HG02610 (cell line): Measurements from ENCODE around the gene B4GALNT2.
"Not testable (repeated sequence)": the region's sequence is repeated elsewhere in the genome, so short reads cannot be mapped to it uniquely, and the experiment has no call there.

Source experiments
- ATAC-seq: cut with Tn5 transposase; IDR thresholded peaks from one replicate; pipeline ENCODE4 v1.9.1; 2021; ENCODE audit warnings: mild to moderate bottlenecking, moderate library complexity; ENCODE audit not compliant: unreplicated experiment

B4GALNT2 gene, protein sequence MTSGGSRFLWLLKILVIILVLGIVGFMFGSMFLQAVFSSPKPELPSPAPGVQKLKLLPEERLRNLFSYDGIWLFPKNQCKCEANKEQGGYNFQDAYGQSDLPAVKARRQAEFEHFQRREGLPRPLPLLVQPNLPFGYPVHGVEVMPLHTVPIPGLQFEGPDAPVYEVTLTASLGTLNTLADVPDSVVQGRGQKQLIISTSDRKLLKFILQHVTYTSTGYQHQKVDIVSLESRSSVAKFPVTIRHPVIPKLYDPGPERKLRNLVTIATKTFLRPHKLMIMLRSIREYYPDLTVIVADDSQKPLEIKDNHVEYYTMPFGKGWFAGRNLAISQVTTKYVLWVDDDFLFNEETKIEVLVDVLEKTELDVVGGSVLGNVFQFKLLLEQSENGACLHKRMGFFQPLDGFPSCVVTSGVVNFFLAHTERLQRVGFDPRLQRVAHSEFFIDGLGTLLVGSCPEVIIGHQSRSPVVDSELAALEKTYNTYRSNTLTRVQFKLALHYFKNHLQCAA

GRCh38 chr17:49132699-49133364, at the start of gene B4GALNT2:
Gene B4GALNT2, plus strand, starts transcription at chr17:49132769. Its CDS starts 24 bp downstream, at chr17:49132793.
- ATAC-seq: no peak

DNA sequence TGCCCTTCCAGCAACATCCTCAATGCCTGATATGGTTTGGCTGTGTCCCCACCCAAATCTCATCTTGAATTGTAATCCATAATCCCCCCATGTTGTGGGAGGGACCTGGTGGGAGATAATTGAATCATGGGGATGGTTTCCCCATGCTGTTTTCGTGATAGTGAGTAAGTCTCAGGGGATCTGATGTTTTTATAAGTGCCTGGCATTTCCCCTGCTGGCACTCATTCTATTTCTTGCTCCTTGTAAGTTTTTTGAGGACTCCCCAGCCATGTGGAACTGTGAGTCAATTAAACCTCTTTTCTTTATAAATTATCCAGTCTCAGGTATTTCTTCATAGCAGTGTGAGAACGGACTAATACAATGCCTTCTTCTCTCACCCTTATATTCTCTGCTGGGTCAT, 47.5 kb upstream of the B4GALNT2 start:
- ATAC-seq: not testable (repeated sequence)

DNA sequence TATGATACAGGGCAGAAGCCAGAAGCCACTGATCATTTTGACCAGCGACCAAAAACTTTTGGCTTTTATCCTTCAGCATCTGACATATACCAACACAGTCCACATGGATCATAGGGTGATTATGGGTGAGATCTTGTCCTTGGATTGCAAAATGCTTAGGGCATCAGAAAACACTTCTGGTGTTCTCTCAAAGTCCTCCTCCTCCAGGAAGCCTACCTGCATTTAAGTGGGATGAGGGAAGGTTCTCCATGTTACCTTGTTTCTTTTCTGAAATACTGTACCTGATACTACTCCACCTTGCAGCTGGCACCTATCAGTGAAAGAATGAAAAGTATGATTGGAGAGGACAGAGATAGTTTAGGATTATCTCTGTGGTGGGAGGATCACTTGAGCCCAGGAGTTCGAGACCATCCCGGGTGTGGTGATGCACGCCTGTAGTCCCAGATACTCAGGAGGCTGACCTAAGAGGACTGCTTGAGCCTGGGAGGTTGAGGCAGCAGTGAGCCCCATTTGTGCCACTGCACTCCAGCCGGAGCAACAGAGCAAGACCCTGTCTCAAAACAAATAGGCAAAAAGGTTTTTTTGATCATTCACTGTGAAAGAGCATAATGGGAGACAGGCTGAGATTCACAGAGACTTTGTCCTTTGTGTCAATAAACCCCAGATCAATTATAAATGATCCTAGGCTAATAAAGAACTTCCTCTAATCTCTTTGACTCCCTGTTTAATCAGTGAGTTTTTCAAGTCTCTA, 46.8 kb upstream of the B4GALNT2 start:
- no peak for ATAC-seq

- no peak for ATAC-seq
These were observed 46.3 kb upstream of the B4GALNT2 start for GRCh38 chr17:49086316-49086605.

DNA sequence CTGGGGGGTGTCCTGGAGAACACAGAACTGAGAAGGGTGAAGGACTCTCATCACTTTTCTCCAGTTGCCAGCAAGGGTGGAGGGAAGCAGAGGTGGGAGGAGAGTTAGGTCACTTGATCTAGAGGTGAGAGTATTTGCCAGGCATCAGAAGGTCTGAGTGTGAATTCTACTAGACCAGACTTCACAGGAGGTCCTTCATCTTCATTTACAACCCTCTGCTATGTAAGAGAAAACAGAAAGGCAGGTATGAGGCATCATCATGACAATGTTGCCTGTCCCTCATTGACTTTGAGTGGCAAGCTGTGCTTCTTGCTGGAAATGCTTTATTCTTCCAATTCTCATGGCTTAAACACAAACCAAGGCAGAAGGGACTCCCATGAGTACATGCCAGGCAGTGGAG, 45.9 kb upstream of the B4GALNT2 start:
- no peak for ATAC-seq

- ATAC-seq: no peak
These were observed 43.5 kb upstream of the B4GALNT2 start for GRCh38 chr17:49089094-49089493.

GRCh38 chr17:49090878-49091594, 41.5 kb upstream of the B4GALNT2 start:
- ATAC-seq: no peak

GRCh38 chr17:49093131-49093530, 39.4 kb upstream of the B4GALNT2 start:
- ATAC-seq: no peak

- no peak for ATAC-seq
These were observed 32.0 kb upstream of the B4GALNT2 start for GRCh38 chr17:49100601-49101000.

GRCh38 chr17:49101054-49101534, 31.5 kb upstream of the B4GALNT2 start:
- no peak for ATAC-seq

- ATAC-seq: not testable (repeated sequence)
These were observed 29.2 kb upstream of the B4GALNT2 start for GRCh38 chr17:49103360-49103759.

DNA sequence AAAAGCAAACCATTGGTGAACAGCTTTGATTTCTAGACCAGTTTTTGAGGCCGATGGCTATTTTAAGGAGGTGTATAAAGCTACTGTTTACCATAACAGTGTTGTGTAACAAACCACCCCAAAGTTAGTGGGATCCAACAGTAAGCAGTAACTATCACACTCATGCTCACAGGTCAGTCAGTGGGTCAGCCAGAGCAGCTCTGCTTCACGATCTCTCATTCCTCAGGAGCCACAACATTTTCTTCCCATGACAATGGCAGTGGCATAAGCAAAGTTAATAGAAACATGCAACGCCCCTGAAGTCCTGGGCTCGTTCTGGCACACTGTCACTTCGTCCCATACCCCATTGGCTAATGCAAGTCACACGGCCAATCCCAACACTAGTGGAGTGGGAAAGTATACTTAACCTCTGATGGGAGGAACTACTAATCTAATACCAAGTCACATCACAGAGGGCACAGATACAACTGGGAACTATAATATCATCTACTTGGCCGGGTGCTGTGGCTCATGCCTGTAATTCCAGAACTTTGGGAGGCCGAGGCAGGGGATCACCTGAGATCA, 28.0 kb upstream of the B4GALNT2 start:
- ATAC-seq: no peak

- no peak for ATAC-seq
These were observed 26.0 kb upstream of the B4GALNT2 start for GRCh38 chr17:49106321-49107210.

DNA sequence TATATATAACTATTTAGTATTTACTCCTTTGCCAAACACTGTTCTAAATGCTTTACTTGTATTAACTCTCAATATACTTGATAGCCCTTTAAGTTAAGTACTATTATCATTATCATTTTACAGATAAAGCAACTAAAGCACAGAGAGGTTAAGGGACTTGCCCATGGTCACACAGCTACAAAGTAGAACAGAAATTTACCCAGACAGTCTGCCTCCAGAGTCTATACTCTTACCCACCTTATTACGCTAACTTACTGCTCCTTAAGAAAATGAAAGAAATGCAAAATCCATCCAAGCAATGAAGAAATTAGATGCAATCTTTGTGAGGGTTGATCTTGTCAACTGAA, 25.4 kb upstream of the B4GALNT2 start:
- no peak for ATAC-seq

- ATAC-seq: no peak
These were observed 24.3 kb upstream of the B4GALNT2 start for GRCh38 chr17:49108318-49108717.

DNA sequence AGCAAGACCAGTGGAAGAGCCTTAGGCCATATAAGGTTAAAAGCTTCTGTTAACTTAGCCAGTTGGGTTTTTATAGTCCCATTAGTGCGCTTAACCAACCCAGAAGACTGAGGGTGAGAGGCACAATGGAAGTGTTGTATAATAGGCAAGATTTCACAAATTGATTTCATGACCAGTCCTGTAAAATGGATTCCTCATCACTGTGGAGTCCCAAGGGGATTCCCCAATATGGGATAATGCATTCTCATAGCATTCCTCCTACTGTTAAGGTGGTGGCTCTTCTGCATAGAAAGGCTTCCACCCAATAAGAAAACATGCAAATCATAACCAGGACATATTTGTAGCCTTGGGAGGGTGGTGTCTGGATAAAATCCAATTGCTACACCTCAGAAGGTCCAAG, 22.1 kb upstream of the B4GALNT2 start:
- ATAC-seq: no peak

DNA sequence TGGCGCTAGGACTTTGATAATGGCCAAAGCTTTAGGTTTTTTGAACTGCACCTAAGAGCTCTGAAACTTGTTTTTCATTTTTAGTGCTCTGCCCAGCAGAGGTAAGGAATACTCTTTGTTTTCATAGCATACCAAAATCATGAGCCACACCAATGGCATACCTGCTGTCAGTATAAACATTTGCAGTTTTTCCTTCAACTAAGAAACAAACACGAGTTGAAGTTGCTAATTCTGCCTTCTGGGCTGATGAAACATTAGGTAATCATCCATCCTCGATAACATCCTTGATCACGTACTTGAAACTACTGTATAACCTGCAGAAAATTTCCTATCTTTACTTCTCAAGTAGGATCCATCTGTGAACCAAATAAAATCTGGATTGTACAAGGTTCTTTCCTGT, 20.6 kb upstream of the B4GALNT2 start:
- no peak for ATAC-seq

DNA sequence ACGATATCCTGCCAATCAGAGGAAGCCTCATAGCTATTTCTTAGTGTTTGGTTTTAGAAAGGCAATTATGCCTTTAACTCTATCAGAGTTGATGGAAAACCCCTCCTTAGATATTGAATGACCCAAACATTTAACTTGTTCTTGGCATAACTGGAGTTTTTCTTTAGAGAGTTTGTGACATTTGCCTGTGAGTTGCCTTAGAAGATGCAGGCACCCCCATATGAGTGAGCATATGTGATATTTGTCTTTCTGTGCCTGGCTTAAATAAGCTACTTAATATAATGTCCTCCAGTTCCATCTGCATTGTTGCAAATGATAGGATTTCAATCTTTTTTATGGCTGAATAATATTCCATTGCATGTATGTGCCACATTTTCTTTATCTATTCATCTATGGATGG, 19.6 kb upstream of the B4GALNT2 start:
- no peak for ATAC-seq

- no peak for ATAC-seq
These were observed 17.9 kb upstream of the B4GALNT2 start for GRCh38 chr17:49114703-49115102.
